OCI-LY3 (cell line): ENCODE results near the gene CACYBP.

Experiments
- H2AFZ ChIP-seq: fragments of 200-600, 300-600 bp; shearing (Covaris generic); 2 replicates; pipeline ENCODE4 v1.6.0; 2014; ENCODE audit warnings: antibody characterized with exemption, low read depth, low read length
- H3K27ac ChIP-seq: fragments of 200-600, 300-600 bp; sonication (generic); 2 replicates; pipeline ENCODE4 v1.5.1; 2014; ENCODE audit warnings: mild to moderate bottlenecking, low read length, moderate library complexity, mixed read lengths
- H3K27me3 ChIP-seq: fragments of 200-600, 300-600 bp; sonication (generic); 2 replicates; pipeline ENCODE4 v1.6.1; 2014; ENCODE audit warnings: low read depth, low read length, mixed read lengths
- H3K36me3 ChIP-seq: fragments of 200-600, 300-600 bp; sonication (generic); replicated peaks from 2 replicates; pipeline ENCODE3; 2014; ENCODE audit warnings: low read depth, low read length, mixed read lengths
- H3K4me1 ChIP-seq: fragments of 300-600, 200-600 bp; sonication (generic); 2 replicates; pipeline ENCODE4 v1.6.1; 2014; ENCODE audit warnings: low read length, mixed read lengths
- H3K4me2 ChIP-seq: fragments of 200-600, 300-600 bp; sonication (generic); 2 replicates; pipeline ENCODE4 v1.6.1; 2014; ENCODE audit warnings: low read length, mixed read lengths
- H3K4me3 ChIP-seq: fragments of 300-600, 200-600 bp; sonication (generic); 2 replicates; pipeline ENCODE4 v1.5.1; 2014; ENCODE audit warnings: antibody characterized with exemption, mild to moderate bottlenecking, low read length, moderate library complexity
- H3K79me2 ChIP-seq: fragments of 300-600, 200-600 bp; shearing (Covaris generic); 2 replicates; pipeline ENCODE4 v1.6.1; 2014; ENCODE audit warnings: mild to moderate bottlenecking, low read length, mixed read lengths
- H3K9ac ChIP-seq: fragments of 300-600, 200-600 bp; shearing (Covaris generic); 2 replicates; pipeline ENCODE4 v1.6.0; 2014; ENCODE audit warnings: mild to moderate bottlenecking, low read length, moderate library complexity
- H3K9me3 ChIP-seq: fragments of 200-600, 300-600 bp; shearing (Covaris generic); 2 replicates; pipeline ENCODE4 v1.6.1; 2014; ENCODE audit warnings: low read length, mixed read lengths; ENCODE audit not compliant: insufficient read depth
- H4K20me1 ChIP-seq: fragments of 200-600, 300-600 bp; sonication (generic); 2 replicates; pipeline ENCODE4 v1.6.1; 2016; ENCODE audit warnings: low read length, mixed read lengths; ENCODE audit not compliant: insufficient read depth
- CTCF ChIP-seq: fragments of 200-600, 300-600 bp; sonication (generic); IDR thresholded peaks from 2 replicates; pipeline ENCODE4 v1.5.1; 2014; ENCODE audit warnings: antibody characterized with exemption, low read length, low read depth
- EZH2phosphoT487 ChIP-seq: fragments of 200-600 bp; shearing (Covaris generic); IDR thresholded peaks from 2 replicates; pipeline ENCODE4 v1.6.1; 2018; ENCODE audit warnings: antibody characterized with exemption, mixed run types, low read depth

The CACYBP gene

GRCh38 chr1:175009532-175009931, 9.8 kb downstream of the CACYBP start:
- H3K4me3 ChIP-seq, result no peak overlapping the region

GRCh38 chr1:175013445-175013844, 13.7 kb downstream of the CACYBP start:
- Histone ChIP-seq H3K9me3 (no peaks in the 10 kb centered on the region), H3K27ac (no peak overlapping the region), H3K4me2 (no peak overlapping the region), H3K79me2 (peaks cover 17% of the 10 kb centered on the region; the same call in 1 of the 2 replicates), H3K9ac (no peak overlapping the region), H3K4me3 (no peak overlapping the region), H3K36me3 (peaks cover 74% of the 10 kb centered on the region), H4K20me1 (0 out of 2 replicates have a peak, but pooled peaks cover 5% of the 10 kb centered on the region), H3K4me1 (no peaks in the 10 kb centered on the region), H3K27me3 (no peaks in the 10 kb centered on the region), H2AFZ (no peak overlapping the region)
- TF ChIP-seq CTCF (no peak), EZH2phosphoT487 (no peak)

More at GRCh38 chr1:175009532-175009931, 9.8 kb downstream of the CACYBP start:
- Histone ChIP-seq H3K79me2 (peaks cover 56% of the 10 kb centered on the region), H3K9me3 (no peaks in the 10 kb centered on the region), H3K36me3 (peaks cover 82% of the 10 kb centered on the region), H3K9ac (no peak overlapping the region), H3K27me3 (no peaks in the 10 kb centered on the region), H3K27ac (no peak overlapping the region), H3K4me2 (no peak overlapping the region), H2AFZ (no peak overlapping the region), H4K20me1 (peaks cover 19% of the 10 kb centered on the region), H3K4me1 (peaks cover 8% of the 10 kb centered on the region)
- no peak for TF ChIP-seq CTCF
- TF ChIP-seq EZH2phosphoT487, result no peak

GRCh38 chr1:175015243-175015642, 15.5 kb downstream of the CACYBP start:
- TF ChIP-seq CTCF (no peak), EZH2phosphoT487 (no peak)
- H3K36me3 ChIP-seq, result peaks cover 62% of the 10 kb centered on the region

GRCh38 chr1:175019524-175019923, 19.8 kb downstream of the CACYBP start:
- TF ChIP-seq EZH2phosphoT487 (no peak), CTCF (no peak)
- no peaks in the 10 kb centered on the region for H3K27me3 ChIP-seq
- H3K36me3 ChIP-seq, result peaks cover 21% of the 10 kb centered on the region

More at GRCh38 chr1:175015243-175015642, 15.5 kb downstream of the CACYBP start:
- Histone ChIP-seq H2AFZ (no peak overlapping the region), H3K27ac (no peak overlapping the region), H3K9ac (no peak overlapping the region), H3K4me2 (no peak overlapping the region), H4K20me1 (0 out of 2 replicates have a peak, but pooled peaks cover 3% of the 10 kb centered on the region), H3K4me1 (no peaks in the 10 kb centered on the region), H3K4me3 (no peak overlapping the region), H3K27me3 (no peaks in the 10 kb centered on the region), H3K9me3 (no peaks in the 10 kb centered on the region), H3K79me2 (peaks cover 14% of the 10 kb centered on the region)

More at GRCh38 chr1:175019524-175019923, 19.8 kb downstream of the CACYBP start:
- H3K79me2 ChIP-seq, result peaks cover 36% of the 10 kb centered on the region
- no peaks in the 10 kb centered on the region for H3K9me3 ChIP-seq
- H3K9ac ChIP-seq, result no peak overlapping the region
- no peak overlapping the region for H2AFZ ChIP-seq
- H3K4me1 ChIP-seq, result peaks cover 11% of the 10 kb centered on the region
- H3K4me2 ChIP-seq, result no peak overlapping the region
- H3K27ac ChIP-seq, result no peak overlapping the region
- H4K20me1 ChIP-seq, result peaks cover 5% of the 10 kb centered on the region; the same call in 1 of the 2 replicates
- H3K4me3 ChIP-seq, result no peak overlapping the region
